ENCODE measurements around the gene CHRM2.

The CHRM2 gene

GRCh38 chr7:136964347-136964746, 95.9 kb downstream of the CHRM2 start:
- no peak for DNase-seq

GRCh38 chr7:136966825-136967224, 98.4 kb downstream of the CHRM2 start:
- no peak for DNase-seq

GRCh38 chr7:136969761-136970160, 101.3 kb downstream of the CHRM2 start:
- DNase-seq, result no peak

- DNase-seq, result no peak
Measured at GRCh38 chr7:136971776-136972175, 103.3 kb downstream of the CHRM2 start.

- DNase-seq, result no peak
Measured at GRCh38 chr7:136976504-136977251, 108.2 kb downstream of the CHRM2 start.

- DNase-seq, result no peak
Measured at GRCh38 chr7:136993377-136993776, 124.9 kb downstream of the CHRM2 start.

GRCh38 chr7:136997735-136998134, 129.3 kb downstream of the CHRM2 start:
- no peak for DNase-seq

GRCh38 chr7:136998495-136998894, 130.0 kb downstream of the CHRM2 start:
- no peak for DNase-seq

- no peak for DNase-seq
Measured at GRCh38 chr7:137000621-137001020, 132.2 kb downstream of the CHRM2 start.

- no peak for DNase-seq
Measured at GRCh38 chr7:137001041-137001440, 132.6 kb downstream of the CHRM2 start.

- DNase-seq, result no peak
Measured at GRCh38 chr7:137001478-137001877, 133.0 kb downstream of the CHRM2 start.

GRCh38 chr7:137003086-137003485, 134.6 kb downstream of the CHRM2 start:
- no peak for DNase-seq

GRCh38 chr7:137003566-137003965, 135.1 kb downstream of the CHRM2 start:
- DNase-seq, result no peak

- DNase-seq, result no peak
Measured at GRCh38 chr7:137005873-137006272, 137.4 kb downstream of the CHRM2 start.

- no peak for DNase-seq
Measured at GRCh38 chr7:137006293-137006692, 137.8 kb downstream of the CHRM2 start.

GRCh38 chr7:137007001-137007694, 138.7 kb downstream of the CHRM2 start:
- DNase-seq, result no peak

GRCh38 chr7:137009404-137009803, 141.0 kb downstream of the CHRM2 start:
- DNase-seq, result no peak

GRCh38 chr7:137015015-137015414, 146.6 kb downstream of the CHRM2 start:
- DNase-seq, result no peak

- no peak for DNase-seq
Measured at GRCh38 chr7:137017221-137017620, 148.8 kb downstream of the CHRM2 start.

- DNase-seq, result no peak
Measured at GRCh38 chr7:137018468-137018867, 150.0 kb downstream of the CHRM2 start.

GRCh38 chr7:137020351-137020750, 151.9 kb downstream of the CHRM2 start:
- DNase-seq, result no peak

GRCh38 chr7:137025469-137026175, 157.2 kb downstream of the CHRM2 start:
- no peak for DNase-seq

GRCh38 chr7:137026176-137026500, 157.7 kb downstream of the CHRM2 start:
- DNase-seq, result no peak

- no peak for DNase-seq
Measured at GRCh38 chr7:137032436-137032835, 164.0 kb downstream of the CHRM2 start.
